GM21786 (cell line): ENCODE results near the gene UMAD1.

Experiments used
- ATAC-seq: cut with Tn5 transposase; IDR thresholded peaks from one replicate; pipeline ENCODE4 v1.9.1; 2021; ENCODE audit not compliant: unreplicated experiment

Gene UMAD1

DNA sequence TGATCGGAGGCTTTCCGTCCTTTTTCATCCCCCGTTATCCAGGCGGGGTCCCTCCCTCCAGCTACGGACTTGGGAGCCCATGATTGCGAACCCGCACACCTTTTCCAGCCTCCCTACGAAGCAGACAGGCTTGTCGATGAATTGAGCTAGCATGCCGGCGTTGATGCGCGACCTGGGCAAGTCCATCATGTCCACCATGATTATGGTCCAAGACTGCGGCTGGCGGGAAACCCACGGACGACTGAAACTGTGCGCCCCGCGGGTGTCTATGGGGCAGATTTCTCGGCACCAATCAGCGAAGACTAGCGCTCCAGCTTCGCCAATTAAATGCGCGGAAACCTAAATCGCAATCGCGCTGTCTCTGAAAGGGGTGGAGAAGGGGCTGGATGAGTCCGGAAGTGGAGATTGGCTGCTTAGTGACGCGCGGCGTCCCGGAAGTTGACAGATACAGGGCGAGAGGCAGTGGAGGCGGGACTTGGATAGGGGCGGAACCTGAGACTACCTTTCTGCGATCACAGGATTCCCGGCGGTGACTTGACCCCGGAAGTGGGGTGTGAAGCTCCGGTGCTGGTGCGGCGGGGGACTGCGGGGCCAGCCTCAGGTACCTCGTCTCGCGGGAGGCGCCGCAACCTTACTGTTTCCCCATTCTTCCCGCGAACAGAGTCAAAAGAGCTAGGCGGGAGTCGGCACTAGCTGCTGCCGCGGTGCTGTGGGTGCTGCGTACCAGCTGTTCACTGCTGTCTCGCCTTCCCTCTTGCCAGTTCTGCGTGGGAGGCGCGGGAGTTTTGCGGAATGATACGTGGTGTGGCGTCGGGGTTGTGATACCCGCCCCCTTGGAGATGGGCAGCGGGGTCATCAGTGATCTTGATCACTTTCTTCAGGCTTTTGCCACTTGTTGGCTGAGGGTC lies at the start of gene UMAD1:
TSS of gene UMAD1 (plus strand) at position 532 of the 908 bp plus-strand sequence. CDS start 32,620 bp downstream, outside the sequence.
- peak; percentile 97 for ATAC-seq

DNA sequence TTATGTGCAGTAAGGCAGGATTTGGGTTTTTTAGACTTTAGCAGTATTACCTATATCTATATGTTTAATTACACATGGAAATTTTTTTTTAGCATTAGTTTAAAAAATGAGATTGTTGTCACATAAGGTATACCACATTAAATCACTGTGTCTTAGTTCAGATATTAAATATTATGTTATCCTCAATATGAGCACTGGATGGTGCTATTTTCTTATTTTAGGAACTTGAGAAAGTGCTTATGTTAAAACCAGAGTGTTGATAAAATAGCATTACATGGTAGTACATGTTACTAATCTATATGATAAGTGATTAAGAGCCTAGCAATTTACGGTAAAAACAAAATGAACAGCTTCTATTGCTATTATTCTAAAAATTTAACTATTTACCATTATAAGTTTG lies 45.1 kb upstream of the UMAD1 start:
- ATAC-seq = no peak

DNA sequence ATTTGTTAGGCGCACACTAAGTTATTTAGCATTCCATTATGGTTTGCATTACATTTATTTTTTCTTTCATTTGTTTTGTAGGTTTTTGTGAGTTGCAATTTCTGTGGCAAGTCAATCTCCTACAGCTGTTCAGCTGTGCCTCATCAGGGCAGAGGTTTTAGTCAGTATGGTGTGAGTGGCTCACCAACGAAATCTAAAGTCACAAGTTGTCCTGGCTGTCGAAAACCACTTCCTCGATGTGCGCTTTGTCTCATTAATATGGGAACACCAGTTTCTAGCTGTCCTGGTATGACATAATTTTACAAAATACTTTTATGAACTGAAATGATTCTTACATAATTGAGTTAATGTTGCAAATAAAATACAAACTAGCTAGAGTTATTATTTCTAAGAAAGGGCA lies 44.4 kb upstream of the UMAD1 start:
- no peak for ATAC-seq

DNA sequence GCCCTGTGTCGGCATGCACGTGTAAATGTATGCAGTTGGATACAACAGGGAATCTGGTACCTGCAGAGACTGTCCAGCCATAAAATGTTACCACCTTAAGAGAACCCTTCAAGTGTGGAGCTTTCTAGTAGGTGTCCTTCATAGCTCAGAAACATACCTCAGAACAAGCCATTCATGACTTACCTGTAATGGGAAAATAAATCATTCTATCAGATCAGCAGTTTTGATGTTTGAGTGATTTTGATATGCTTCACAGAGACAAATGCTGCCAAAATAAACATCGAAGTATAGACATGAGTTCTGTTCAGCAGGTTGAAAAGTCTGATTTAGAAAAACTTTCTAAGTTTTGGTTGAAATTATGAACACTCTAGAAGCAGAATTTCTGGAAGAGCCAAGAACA lies 33.5 kb upstream of the UMAD1 start:
- no peak for ATAC-seq

DNA sequence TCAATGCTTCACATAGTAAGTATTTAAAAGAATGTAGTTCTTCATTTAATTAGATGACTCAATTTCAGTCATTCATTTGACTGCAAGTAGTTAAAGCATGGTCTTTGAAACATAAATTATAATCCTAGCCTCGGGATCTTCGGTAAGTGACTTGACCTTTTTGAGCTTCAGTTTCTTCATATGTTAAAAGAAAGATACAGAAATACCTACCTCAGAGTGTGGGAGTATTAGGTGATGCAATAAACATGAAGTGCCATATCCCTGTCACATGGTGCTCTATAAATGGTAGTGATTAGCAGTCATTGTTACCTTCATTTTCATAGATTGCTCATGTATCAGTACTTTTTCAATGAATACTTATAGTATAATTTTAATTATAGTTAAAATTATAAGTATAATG lies 31.2 kb upstream of the UMAD1 start:
- no peak for ATAC-seq

DNA sequence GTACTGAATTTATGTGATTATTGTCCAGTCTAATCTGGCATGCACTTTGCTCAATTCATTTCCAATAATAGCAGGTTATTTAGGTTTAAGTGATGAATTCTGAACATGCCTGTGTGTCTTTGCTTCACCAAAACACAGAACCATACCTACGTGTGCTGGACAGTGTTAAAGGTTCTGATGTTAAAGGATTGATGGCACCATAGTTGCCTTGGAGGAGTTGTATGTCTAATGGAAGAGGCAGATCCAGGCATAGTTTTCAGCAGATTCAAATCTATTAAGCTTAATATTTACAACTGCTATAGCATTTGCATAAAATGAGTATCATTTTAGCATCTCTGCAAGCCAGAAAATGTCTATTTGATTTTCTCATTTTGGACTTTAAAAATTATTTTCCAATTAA lies 28.0 kb upstream of the UMAD1 start:
- no peak for ATAC-seq

DNA sequence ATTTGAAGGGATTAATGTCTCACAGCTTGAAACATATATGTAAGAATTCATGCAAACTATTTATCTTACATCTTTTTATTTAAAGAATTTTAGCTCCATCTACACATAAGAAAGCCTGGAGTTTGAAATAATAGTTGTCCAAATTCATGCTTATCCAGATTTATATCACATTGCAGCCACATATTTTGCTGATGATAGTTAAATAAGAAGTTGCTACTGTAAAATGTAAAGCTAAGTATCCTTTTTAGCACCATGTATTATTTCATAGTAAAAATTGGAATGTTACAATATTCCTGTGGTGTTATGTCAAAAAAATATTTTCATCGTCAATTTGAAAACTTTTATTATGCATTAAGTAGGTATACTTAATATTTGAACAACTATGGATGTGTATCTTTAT lies 27.3 kb upstream of the UMAD1 start:
- no peak for ATAC-seq

DNA sequence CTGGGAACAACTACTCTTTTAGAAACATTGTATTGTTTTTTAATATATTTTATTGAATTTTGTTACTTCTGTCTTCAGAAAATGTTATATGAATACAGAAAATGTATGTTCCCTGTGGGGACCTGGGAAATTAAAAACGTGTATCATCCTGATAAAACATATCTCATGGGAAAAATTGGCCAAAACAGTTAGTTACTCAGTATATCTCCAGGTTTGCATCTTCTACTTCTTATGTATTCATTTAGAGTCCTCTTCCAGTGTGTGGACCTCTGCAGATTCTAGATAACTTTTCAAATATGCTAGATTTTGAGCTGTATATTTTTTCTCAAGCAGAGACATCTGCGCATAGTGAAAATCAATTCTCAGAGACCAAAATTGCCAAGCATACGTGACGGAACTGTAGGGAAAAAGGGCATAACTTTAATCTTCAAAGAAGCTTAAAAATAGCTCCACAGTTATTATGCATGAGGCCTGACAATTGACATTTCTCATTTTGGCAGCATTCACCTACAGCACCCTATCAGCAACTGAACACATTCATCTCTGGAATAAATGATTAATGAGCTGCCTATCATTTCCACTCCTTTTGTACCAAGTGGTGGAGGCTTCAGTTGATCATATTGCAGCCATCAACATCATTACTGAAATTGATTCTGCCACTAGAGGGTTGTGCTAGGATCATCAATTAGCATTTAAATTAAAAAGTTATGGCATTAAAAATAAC lies 26.4 kb upstream of the UMAD1 start:
- no peak for ATAC-seq

DNA sequence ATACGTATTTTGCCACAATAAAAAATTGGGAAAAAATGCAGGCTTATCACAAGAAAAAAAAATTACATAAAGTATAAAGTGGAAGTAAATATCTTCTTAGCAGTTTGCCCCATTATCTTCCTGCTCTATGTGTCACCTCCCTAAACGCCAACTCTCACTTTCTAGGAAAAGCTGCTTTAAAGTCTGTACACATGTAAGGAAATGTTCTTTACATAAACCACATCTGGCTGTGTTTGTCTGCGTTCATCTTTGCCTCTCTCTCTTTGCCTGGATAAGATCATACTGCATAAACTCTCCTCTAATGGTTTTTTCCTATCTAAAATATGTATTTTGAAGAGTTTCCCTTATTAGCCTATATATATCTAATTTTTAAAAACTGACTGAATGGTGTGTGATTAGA lies 23.0 kb upstream of the UMAD1 start:
- no peak for ATAC-seq

DNA sequence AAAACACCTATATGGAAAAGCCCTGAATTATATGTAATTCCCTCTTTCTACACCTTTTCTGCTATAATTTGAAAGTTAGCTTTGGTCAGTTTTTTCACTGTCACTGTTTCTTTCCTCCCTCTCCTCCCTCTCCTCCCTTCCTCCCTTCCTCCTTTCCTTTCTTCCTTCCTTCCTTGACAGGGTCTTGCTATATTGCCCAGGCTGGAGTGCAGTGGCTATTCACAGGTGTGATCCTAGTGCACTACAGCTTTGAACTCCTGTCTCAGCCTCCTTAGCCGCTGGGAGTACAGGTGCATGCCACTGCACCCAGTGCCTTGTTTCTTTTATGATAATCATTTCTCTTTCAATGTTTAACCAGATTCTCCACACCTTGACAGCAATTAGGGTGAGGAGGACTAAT lies 22.1 kb upstream of the UMAD1 start:
- no peak for ATAC-seq

DNA sequence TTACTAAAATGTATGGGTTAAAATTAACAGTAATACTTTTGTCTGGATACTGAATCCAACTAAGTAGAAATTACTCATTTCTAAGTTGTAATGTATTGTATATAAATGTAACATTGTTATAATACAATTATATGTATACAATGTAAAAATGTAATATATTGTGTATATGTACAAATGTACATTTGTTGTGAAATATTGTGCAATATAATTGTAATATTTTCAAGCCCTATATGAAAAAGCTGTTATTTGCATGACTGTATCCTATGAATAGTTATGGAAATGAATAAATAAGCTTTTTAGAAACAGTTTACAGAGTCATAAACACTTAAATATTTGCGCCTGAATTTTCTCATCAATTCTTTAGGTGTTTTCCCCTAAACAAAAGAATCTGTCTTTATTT lies 20.3 kb upstream of the UMAD1 start:
- ATAC-seq = no peak

DNA sequence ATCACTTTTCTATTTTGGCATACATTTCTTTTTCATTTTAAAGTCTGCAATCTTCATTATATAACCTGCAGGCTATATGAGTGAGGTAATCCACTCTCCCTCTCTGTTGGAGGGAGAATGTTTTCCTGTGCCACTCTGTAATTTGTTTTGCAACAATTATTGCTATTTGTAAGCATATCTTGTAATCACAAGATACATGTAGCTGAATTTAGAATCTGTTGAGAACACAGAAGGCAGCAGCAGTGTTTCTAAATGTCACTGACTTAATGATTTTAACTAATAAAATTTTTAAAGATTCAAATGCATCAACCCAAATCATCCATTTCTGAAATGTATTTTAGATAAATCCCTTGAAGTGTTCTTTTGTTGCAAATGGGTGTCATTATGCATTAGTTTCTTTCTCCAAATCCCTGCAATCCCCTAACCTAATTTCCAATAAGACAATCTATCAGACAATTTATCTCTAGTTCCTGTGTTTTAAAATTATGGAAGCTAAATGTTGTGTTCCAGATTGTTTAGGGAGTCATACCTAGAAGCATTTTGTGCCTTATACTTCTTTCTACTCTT lies 19.8 kb upstream of the UMAD1 start:
- ATAC-seq = no peak

DNA sequence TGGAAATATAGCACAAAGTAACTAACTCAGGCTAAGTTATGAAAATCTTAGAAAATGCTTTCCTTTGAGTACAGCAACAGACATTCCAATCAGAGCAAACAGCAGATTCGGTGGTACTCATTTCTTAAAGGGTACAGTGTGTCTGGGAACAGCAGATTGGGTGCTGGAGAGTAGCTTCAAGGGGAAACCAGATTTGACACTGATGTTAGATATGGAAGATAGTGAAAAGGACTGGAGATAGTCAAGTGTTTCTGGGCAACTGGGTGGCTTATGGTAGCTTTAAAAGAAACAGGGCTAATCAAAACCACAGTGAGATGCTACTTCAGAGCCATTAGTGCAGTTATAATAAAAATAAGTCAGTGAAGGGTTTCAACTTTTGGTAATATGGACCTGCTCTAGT lies 12.1 kb upstream of the UMAD1 start:
- no peak for ATAC-seq

DNA sequence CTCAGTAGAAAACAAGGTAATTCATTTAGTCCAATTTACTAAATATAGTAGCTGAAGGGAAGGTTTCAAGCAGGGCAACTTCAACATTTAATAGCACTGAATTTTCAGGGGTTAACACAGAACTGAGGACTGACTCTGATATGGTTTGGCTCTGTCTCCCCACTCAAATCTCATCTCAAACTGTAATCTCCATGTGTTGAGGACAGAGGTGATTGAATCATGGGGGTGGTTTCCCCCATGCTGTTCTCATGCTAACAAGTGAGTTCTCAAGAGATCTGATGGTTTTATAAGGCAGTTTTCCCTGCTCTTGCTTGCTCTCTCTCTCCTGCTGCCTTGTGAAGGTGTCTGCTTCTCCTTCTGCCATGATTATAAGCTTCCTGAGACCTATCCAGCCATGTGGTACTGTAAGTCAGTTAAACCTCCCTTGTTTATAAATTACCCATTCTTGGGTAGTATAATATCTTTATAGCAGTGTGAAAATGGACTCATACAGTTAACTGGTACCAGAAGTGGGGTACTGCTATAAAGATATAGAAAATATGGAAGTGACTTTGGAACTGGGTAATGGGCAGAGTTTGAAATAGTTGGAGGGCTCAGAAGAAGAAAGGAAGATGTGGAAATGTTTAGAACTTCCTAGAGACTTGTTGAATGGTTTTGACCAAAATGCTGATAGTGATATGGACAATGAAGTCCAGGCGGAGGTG lies 9.8 kb upstream of the UMAD1 start:
- ATAC-seq = no peak

DNA sequence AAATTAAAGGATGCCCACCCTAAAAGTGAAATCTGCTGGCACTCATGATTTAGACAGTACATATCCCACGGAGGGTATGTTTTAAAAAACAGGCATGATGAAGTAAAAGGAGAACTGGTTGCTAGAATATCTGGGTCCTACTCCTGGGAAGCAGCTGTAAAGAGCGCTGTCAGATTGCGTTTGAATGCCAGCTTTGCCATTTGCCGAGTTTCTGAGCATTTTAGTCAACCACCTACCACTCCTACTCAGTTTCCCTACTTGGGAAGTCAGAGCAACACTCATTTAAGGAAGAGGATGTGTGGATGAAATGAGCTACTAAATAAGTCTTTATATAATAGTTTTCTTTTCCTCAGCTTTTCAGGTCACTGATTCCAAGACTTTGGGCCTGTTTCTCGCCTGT lies 1.1 kb upstream of the UMAD1 start:
- ATAC-seq = no peak

DNA sequence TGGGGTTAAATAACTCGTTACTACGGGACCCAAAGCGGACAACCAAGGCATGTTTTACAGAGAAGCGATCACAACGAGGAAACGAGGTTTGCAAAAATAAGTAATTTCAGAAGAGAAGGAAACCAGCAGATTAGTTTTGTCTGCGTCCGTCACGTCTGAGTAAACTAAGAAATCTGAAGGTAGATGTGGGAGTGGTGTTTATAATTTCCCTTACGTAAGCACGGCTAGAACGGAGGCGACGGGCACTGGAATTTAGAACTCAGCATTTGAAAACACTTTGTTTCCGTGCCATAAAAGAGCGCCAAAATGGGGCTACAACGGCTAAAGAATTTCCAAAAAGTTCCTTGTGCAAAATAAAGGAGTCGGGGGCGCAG lies 718 bp upstream of the UMAD1 start:
- ATAC-seq = no peak

DNA sequence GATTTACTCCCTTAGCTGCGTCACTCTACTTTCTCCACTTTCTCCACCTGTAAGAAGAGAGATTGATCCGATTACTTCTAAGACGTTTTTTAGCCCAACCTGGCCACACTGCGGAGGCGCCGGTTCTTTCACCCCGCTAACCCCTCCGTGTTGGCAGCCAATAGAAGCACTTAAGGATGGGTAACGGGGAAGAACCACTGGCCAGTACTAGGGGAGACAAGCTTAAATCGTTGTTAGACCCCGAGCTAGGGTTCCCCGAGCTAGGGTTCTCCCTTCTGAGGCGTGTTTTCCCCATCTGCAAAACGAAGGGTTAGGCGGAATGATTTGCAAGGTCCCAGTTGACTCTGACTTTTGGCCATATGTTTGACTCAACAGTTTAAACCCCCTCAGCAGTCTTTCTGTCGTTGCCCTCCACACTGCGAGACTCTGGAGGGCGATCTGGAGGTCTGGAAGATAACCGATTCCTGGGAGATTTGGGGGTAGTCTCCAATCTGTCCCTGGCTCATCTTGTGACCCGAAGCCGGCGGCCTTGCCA lies 644 bp downstream of the UMAD1 start:
- peak; percentile 2 for ATAC-seq

DNA sequence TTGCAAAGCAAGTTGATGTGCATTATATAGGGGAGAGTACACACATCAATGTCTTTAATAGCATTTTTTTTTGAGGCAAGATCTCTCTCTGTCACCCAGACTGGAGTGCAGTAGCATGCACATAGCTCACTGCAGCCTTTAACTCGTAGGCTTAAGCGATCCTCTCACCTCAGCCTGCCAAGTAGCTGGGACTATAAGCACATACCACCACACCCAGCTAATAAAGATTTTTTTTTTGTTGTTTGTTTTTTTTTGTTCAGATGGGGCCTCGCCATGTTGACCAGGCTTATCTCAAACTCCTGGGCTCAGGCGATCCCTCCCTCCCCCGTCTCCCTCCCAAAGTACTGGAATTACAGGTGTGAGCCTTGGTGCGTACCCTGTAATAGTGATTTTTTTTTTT lies 1.5 kb downstream of the UMAD1 start:
- ATAC-seq = no peak

DNA sequence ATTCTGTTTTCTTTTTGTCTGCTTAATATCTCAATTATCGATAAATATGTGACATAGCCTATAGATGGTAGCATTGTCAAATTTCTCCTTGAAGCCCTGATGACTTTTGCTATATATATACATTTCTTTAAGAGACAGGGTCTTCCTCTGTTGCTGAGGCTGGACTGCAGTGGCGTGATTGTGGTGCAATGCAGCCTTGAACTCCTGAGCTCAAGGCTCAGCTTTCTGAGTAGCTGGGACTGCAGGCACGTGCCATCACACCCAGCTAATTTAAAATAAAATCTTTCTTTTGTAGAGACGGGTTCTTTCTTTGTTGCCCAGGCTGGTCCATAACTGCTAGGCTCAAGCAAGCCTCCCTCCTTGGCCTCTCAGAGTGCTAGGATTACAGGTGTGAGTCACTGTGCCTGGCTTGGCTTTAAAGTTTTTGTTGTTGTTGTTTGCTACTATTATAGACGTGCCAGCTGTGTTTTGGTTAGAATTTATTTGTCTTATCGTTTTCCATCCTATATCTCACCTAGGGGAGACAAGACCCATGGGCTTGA lies 7.0 kb downstream of the UMAD1 start:
- no peak for ATAC-seq

DNA sequence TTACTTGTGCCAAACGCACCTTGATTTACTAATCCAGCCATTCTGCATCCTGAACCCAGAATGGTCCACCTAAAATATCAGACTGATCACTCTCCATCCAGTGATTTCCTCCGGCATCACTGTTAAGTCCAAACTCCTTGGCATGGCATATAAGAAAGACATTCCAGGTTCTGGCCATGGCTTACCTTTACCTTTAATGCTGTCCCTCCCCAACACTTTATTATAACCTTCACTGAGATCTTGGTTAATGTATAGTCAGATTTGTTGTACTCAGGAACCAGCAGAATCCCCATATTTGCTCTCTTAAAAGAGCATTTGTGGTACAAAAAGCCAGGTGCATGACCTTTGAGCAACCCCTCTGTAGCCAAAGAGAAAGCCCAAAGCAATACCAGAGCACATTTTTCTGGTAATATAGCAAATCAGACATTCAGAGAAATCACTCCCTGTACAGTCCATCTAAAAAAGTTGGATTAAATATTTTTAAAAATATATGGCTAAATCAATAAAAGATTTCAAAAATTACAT lies 10.2 kb downstream of the UMAD1 start:
- no peak for ATAC-seq

DNA sequence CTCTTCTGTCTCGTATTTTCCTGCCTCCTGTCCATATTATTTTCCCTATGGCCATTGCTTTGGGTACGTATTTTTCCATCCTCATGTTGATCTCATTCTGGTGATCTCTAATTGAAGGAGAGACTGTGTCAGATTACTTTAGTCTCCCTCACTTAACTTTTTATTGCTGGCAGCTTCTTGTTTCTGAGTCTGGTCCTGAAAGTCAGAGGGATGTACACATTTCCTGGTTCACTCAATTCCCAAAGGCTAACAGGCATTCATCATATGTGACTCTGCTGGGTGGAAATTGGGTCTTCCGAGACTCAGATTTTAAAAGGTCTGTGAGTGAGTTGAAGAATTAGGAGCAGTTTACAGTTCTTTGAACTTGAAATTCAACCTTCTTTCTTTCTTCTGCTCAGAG lies 10.9 kb downstream of the UMAD1 start:
- no peak for ATAC-seq
